HG03442 (cell line): ENCODE data around the gene MEX3B.
"Not testable (repeated sequence)": the region's sequence is repeated elsewhere in the genome, so short reads cannot be mapped to it uniquely, and the experiment has no call there.

Experiments used
- ATAC-seq: cut with Tn5 transposase; IDR thresholded peaks from one replicate; pipeline ENCODE4 v1.9.1; 2021; ENCODE audit warnings: mild to moderate bottlenecking, moderate library complexity; ENCODE audit not compliant: unreplicated experiment

MEX3B gene

DNA sequence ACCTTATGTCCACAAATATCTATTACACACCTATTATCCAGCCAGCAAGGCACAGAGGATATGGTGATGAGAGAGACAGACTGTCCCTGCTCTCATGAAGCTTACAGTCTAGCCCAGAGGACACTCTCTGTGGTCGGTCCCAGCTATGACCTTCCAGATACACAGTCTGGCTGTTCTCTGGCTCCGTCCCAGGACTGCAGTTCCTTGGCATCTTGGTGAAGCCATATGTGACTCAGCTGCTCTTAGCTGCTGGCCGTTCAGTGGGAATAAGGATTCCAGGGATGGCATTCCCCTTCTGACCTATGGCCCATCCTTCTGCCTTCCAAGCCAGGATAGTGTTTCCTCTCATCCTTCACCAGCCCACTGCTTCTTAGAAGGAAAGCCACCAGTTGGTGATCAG lies 30.8 kb downstream of the MEX3B start:
- ATAC-seq = no peak

DNA sequence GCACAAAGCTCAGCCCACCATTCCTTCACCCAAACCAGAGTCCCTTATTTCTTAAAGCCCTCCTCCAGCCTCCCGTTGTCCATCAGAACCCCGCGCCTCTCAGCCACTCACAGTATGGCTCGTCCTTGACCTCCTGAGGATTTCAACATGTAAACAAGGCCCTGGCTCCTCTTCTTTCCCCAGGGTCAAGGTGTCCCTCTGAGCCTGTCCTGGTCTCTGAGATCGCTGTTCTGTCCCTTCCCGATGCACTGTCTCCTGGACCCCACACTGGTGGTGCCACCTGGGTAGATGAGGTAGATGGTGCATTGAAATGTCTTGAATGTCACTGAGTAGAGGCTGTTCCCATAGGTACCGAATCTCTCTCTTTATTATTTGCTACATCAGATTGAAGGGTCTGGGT lies 32.9 kb downstream of the MEX3B start:
- ATAC-seq = no peak

DNA sequence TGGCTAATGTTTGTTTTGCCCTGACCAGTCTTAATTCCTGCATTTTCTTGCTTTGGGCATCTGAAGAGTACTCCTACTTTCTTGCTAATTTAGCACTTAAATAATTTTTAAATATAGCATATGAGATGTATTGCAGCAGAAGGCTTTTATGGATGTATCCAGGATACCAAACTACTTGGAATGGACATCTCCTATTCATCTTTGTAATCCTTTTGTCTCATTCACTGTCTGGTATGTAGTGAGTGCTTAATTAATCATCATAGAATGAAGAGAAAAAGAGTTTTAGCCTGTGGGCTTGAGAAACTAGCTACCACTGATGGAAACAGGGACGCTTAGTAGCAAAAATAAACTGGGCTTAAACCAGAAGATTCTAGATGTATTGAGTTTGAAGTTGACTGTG lies 40.6 kb downstream of the MEX3B start:
- ATAC-seq = no peak

GRCh38 chr15:82003916-82004315 lies 41.9 kb downstream of the MEX3B start:
- ATAC-seq = no peak

DNA sequence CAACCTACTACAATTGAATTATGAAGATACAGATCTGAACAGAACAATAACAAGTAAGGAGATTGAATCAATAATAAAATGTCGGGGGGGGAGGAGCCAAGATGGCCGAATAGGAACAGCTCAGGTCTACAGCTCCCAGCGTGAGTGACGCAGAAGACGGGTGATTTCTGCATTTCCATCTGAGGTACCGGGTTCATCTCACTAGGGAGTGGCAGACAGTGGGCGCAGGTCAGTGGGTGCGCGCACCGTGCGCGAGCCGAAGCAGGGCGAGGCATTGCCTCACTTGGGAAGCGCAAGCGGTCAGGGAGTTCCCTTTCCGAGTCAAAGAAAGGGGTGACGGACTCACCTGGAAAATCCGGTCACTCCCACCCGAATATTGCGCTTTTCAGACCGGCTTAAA lies 50.7 kb downstream of the MEX3B start:
- ATAC-seq = not testable (repeated sequence)

DNA sequence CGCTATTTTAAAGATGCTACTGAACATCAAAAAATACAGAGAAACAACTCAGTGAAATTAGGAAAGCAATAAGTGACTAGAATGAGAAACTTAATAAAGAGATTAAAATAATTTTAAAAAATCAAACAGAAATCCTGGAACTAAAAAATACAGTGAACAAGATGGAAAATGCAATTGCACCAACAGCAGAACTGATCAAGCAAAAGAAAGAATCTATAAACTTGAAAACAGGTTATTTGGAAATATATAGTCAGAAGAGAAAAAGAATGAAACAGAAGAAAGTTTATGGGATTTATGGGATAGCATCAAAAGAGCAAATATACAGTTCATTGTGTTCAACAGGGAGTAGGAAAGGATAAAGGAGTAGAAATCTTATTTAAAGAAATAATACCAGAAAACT lies 53.3 kb downstream of the MEX3B start:
- no peak for ATAC-seq
